HEK293T (cell line): ENCODE data around the gene PRR5.

Source experiments
- CTCF ChIA-PET: fragments of 350-600 bp; formaldehyde crosslinking; extraction: SDS; loops from one replicate; lab custom pipeline; 2021; ENCODE audit warnings: antibody characterized with exemption, inconsistent platforms; lab: Yijun Ruan, JAX
- POLR2A ChIA-PET: fragments of 350-600 bp; formaldehyde crosslinking; extraction: SDS; loops from one replicate; lab custom pipeline; 2020; ENCODE audit warnings: antibody characterized with exemption, inconsistent platforms; lab: Yijun Ruan, JAX
- DNase-seq: peaks from one replicate; pipeline ENCODE4 v3.0.0; 2012; ENCODE audit warnings: mixed read lengths; ENCODE audit errors: extremely low spot score
- ARNT ChIP-seq: fragments of 450-650 bp; IDR thresholded peaks from 2 replicates; pipeline ENCODE4 v1.6.1; 2017; ENCODE audit warnings: mild to moderate bottlenecking
- BHLHE40 ChIP-seq: fragments of 450-650 bp; IDR thresholded peaks from 2 replicates; pipeline ENCODE4 v1.6.1; 2016; ENCODE audit warnings: mild to moderate bottlenecking, moderate library complexity, borderline replicate concordance
- CTBP1 ChIP-seq: fragments of 450-650 bp; IDR thresholded peaks from 2 replicates; pipeline ENCODE4 v1.6.1; 2016; ENCODE audit warnings: borderline replicate concordance
- ELF4 ChIP-seq: fragments of 450-650 bp; IDR thresholded peaks from 2 replicates; pipeline ENCODE4 v1.6.1; 2017; ENCODE audit warnings: antibody characterized with exemption
- FOXA1 ChIP-seq: fragments of 450-650 bp; IDR thresholded peaks from 2 replicates; pipeline ENCODE4 v1.6.1; 2016; ENCODE audit warnings: mild to moderate bottlenecking
- FOXK2 ChIP-seq: fragments of 450-650 bp; IDR thresholded peaks from 2 replicates; pipeline ENCODE4 v1.6.1; 2016; ENCODE audit warnings: mild to moderate bottlenecking
- FOXM1 ChIP-seq: fragments of 450-650 bp; IDR thresholded peaks from 2 replicates; pipeline ENCODE4 v1.6.1; 2017; ENCODE audit warnings: mild to moderate bottlenecking, borderline replicate concordance
- HDGF ChIP-seq: fragments of 450-650 bp; IDR thresholded peaks from 2 replicates; pipeline ENCODE4 v1.6.1; 2017; ENCODE audit warnings: antibody characterized with exemption, borderline replicate concordance
- L3MBTL2 ChIP-seq: fragments of 450-650 bp; conservative IDR thresholded peaks from 2 replicates; pipeline ENCODE4 v1.6.1; 2016; ENCODE audit warnings: mild to moderate bottlenecking
- LEF1 ChIP-seq: fragments of 450-650 bp; IDR thresholded peaks from 2 replicates; pipeline ENCODE4 v1.6.1; 2017; ENCODE audit warnings: mild to moderate bottlenecking, borderline replicate concordance
- NFRKB ChIP-seq: fragments of 450-650 bp; IDR thresholded peaks from 2 replicates; pipeline ENCODE4 v1.6.1; 2016; ENCODE audit warnings: mild to moderate bottlenecking, moderate library complexity
- PKNOX1 ChIP-seq: fragments of 450-650 bp; IDR thresholded peaks from 2 replicates; pipeline ENCODE4 v1.6.1; 2016
- SP1 ChIP-seq: fragments of 450-650 bp; IDR thresholded peaks from 2 replicates; pipeline ENCODE4 v1.6.1; 2017
- SUZ12 ChIP-seq: fragments of 450-650 bp; IDR thresholded peaks from 2 replicates; pipeline ENCODE4 v1.6.1; 2016; ENCODE audit warnings: mild to moderate bottlenecking
- TARDBP ChIP-seq: fragments of 450-650 bp; IDR thresholded peaks from 2 replicates; pipeline ENCODE4 v1.6.1; 2016
- ZNF384 ChIP-seq: fragments of 450-650 bp; IDR thresholded peaks from 2 replicates; pipeline ENCODE4 v1.6.1; 2016

Gene PRR5

GRCh38 chr22:44711690-44712555 is 9.9 kb downstream of the PRR5 start:
- no peak for DNase-seq
- POLR2A ChIA-PET, result no interaction called here
- CTCF ChIA-PET, result no interaction called here
- TF ChIP-seq ELF4 (no peak), PKNOX1 (no peak), FOXA1 (no peak), SP1 (no peak), LEF1 (no peak), HDGF (no peak), ARNT (no peak)

- no peak for DNase-seq
- TF ChIP-seq FOXK2 (no peak), FOXA1 (no peak)
- ChIA-PET CTCF (no interaction called here), POLR2A (no interaction called here)
These were observed 11.0 kb downstream of the PRR5 start for GRCh38 chr22:44712962-44713361.

- POLR2A ChIA-PET, result no interaction called here
- DNase-seq, result no peak
- CTCF ChIA-PET, result no interaction called here
- no peak for TF ChIP-seq L3MBTL2
- no peak for TF ChIP-seq BHLHE40
- no peak for TF ChIP-seq FOXK2
- TF ChIP-seq NFRKB, result no peak
- no peak for TF ChIP-seq PKNOX1
- no peak for TF ChIP-seq SUZ12
- TF ChIP-seq ARNT, result no peak
- no peak for TF ChIP-seq LEF1
These were observed 12.8 kb downstream of the PRR5 start for GRCh38 chr22:44714703-44715350.

GRCh38 chr22:44718418-44718817 is 16.4 kb downstream of the PRR5 start:
- TF ChIP-seq FOXA1, result no peak
- TF ChIP-seq FOXK2, result no peak
- ChIA-PET POLR2A (interaction anchor here (0.6 to 1.3 kb wide), 2 partner anchors 13 to 15 kb away, joined by 3 to 4 read pairs; no protein-coding TSS in a partner anchor), CTCF (no interaction called here)
- no peak for DNase-seq

GRCh38 chr22:44719586-44720368 is 17.8 kb downstream of the PRR5 start:
- TF ChIP-seq ELF4 (no peak), L3MBTL2 (no peak), FOXK2 (no peak), SP1 (no peak), NFRKB (no peak), FOXM1 (no peak), CTBP1 (no peak), TARDBP (no peak), SUZ12 (no peak), LEF1 (no peak), HDGF (no peak), BHLHE40 (no peak), FOXA1 (no peak), PKNOX1 (no peak), ZNF384 (no peak), ARNT (no peak)
- DNase-seq, result no peak
- POLR2A ChIA-PET, result interaction anchor here (0.8 to 1.3 kb wide), 2 partner anchors 17 to 33 kb away, joined by 3 to 4 read pairs; partner anchors contain the start of gene ARHGAP8
- CTCF ChIA-PET, result interaction anchor here (0.6 to 0.9 kb wide), 2 partner anchors 17 to 35 kb away, joined by 3 read pairs; no protein-coding TSS in a partner anchor

GRCh38 chr22:44721213-44721612 is 19.2 kb downstream of the PRR5 start:
- POLR2A ChIA-PET, result no interaction called here
- DNase-seq, result no peak
- CTCF ChIA-PET, result no interaction called here
- TF ChIP-seq CTBP1, result no peak
- TF ChIP-seq HDGF, result no peak
- no peak for TF ChIP-seq BHLHE40
- TF ChIP-seq ZNF384, result no peak
- TF ChIP-seq LEF1, result no peak
- TF ChIP-seq ARNT, result no peak
- TF ChIP-seq FOXA1, result no peak
- no peak for TF ChIP-seq NFRKB
- no peak for TF ChIP-seq TARDBP
- no peak for TF ChIP-seq ELF4
- TF ChIP-seq L3MBTL2, result no peak
- no peak for TF ChIP-seq PKNOX1
- no peak for TF ChIP-seq FOXM1
- TF ChIP-seq SP1, result no peak
- no peak for TF ChIP-seq SUZ12
